Measurements from ENCODE around the gene CUBN. TPM values are rescaled to one million over a fixed set of nuclear protein-coding genes. Genes with fewer than 3 reads are reported as not detected.

Gene CUBN
- total and polyA plus RNA-seq, 10 of the 15 experiments (the other 5 are each of a cell fraction or from before 2014, with no cell fraction given), result under 0.01 to 0.14 (median 0.02) TPM; not detected in 6

DNA sequence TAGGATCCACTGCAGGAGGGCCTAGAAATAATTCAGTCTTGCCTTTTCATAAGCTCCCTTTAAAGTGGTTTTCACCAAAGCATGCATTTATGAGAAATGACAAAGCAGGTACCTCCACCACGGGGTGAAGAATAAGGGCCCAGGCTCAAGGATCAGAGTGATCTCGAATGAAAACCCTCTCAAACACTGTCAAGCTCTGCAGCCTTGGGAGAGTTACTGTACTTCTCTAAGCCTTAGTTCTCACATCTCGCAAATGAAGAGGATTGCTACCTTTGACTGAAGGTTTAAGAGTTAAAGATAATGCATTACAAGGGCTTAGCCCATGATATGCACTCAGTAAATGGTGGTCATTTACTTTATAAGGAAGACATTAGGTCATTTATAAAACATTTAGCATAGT, 81.7 kb downstream of the CUBN start:
- ChIA-PET SMC1A (ENCODE audit: uncharacterized antibody, unreplicated experiment) (no interaction called here), CTCF (no interaction called here), POLR2A (no interaction called here), RAD21 (ENCODE audit: unreplicated experiment) (no interaction called here)
- Histone ChIP-seq H3K9me3 (replicated peaks; ENCODE audit: control insufficient read depth, insufficient read depth, low read length) (no peaks in the 10 kb centered on the region), H3K27ac (ENCODE audit: control insufficient read depth, insufficient read depth) (no peak overlapping the region), H3K4me2 (ENCODE audit: control insufficient read depth, insufficient read depth) (no peak overlapping the region), H3K79me2 (ENCODE audit: control insufficient read depth, insufficient read depth, low read length) (no peaks in the 10 kb centered on the region), H2AFZ (ENCODE audit: control insufficient read depth, low read depth, low read length) (no peak overlapping the region), H3K27me3 (replicated peaks in 1 of 2; ENCODE audit: control insufficient read depth in 2 of 2, insufficient read depth in 2 of 2, low read length in 1 of 2) (no peaks in the 10 kb centered on the region), H3K4me3 (no peak overlapping the region), H3K4me1 (ENCODE audit: control insufficient read depth, insufficient read depth, low read length) (no peaks in the 10 kb centered on the region), H3K36me3 (ENCODE audit: control insufficient read depth in 2 of 2, insufficient read depth in 2 of 2, low read length in 1 of 2) (no peaks in the 10 kb centered on the region), H4K20me1 (ENCODE audit: control insufficient read depth, insufficient read depth) (no peaks in the 10 kb centered on the region), H3K9ac (ENCODE audit: control insufficient read depth, insufficient read depth, low read length) (no peak overlapping the region)
- in situ Hi-C loops (cut with MboI), result no loop called here
- 12% methylated on average over 3 of the region's 3 CpGs for WGBS (ENCODE audit: insufficient coverage, insufficient replicate concordance, low lambda C conversion rate, missing lambda C conversion rate)
- intact Hi-C loops (cut with micrococcal nuclease; ENCODE audit: unreplicated experiment), result no loop called here
- DNase-seq (ENCODE audit: low read depth, low spot score), result no peak
- ATAC-seq, result no peak
- TF ChIP-seq BHLHE40 (IDR thresholded peaks at IDR 0.05; ENCODE audit: borderline replicate concordance in 1 of 2, low read depth in 2 of 2, low read length in 1 of 2) (no peak), E2F8 (IDR thresholded peaks at IDR 0.05; ENCODE audit: low read depth, partially characterized antibody) (no peak), ZZZ3 (IDR thresholded peaks at IDR 0.05; ENCODE audit: control insufficient read depth, insufficient read length, low read depth) (no peak), NKRF (conservative IDR thresholded peaks at IDR 0.05) (no peak), FOXK2 (IDR thresholded peaks at IDR 0.05) (no peak), POU2F2 (IDR thresholded peaks at IDR 0.05; ENCODE audit: borderline replicate concordance, low read depth, low read length) (no peak), JUND (IDR thresholded peaks at IDR 0.05; ENCODE audit: low read depth, low read length) (no peak), ZNF274 (IDR thresholded peaks at IDR 0.05; ENCODE audit: insufficient read depth, insufficient read length) (no peak), CUX1 (IDR thresholded peaks at IDR 0.05; ENCODE audit: insufficient replicate concordance, low read depth, low read length) (no peak), CBFB (IDR thresholded peaks at IDR 0.05; ENCODE audit: low read depth) (no peak), FOXM1 (IDR thresholded peaks at IDR 0.05; ENCODE audit: low read depth, low read length) (no peak), POLR2AphosphoS5 (IDR thresholded peaks at IDR 0.05; ENCODE audit: low read length) (no peak)
- no peak for FAIRE-seq
- no TSS peak for BruUV-seq (replicated peaks)

Data from GM12878 (cell line).